ENCODE results near the gene YES1.
A peak's percentile ranks its signal among the peaks of the same experiment; 100 is the strongest.

YES1 gene

DNA sequence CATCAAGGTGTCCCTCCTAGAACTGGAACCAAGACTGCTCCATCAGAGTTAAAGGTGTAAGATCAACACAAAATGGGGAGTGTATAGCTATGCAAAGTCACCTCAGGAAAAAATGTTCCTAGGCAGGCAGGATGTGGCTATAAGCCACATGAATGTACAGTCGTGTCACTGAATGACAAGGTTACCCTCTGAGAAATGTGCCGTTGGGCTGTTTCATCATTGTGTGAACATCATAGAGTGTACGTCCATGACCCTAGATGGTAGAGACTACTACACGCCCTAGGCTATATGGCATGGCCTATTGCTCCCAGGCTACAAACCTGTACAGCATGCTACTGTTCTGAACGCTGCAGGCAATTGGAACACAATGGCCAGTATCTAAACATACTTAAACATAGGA is 130.1 kb downstream of the YES1 start:
- DNase-seq, result no peak

DNA sequence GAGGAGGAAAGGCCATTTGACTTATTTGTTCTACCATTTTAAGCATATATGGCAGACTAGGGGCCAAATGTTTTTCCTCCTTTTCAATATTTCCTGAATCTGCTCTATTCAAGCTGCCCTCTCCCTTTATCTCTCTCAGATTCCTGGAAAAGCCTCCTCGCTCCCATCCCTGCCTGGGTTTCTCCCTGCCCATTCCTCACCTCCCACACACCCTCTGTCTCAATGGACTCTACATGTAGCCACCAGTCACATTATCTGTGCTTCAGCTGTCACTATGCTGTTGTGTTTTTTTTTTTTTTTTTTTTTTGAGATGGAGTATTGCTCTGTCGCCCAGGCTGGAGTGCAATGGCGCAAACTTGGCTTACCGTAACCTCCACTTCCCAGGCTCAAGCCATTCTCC is 131.7 kb downstream of the YES1 start:
- DNase-seq, result no peak

- no peak for DNase-seq
Measured at GRCh38 chr18:679516-679915, 132.5 kb downstream of the YES1 start.

DNA sequence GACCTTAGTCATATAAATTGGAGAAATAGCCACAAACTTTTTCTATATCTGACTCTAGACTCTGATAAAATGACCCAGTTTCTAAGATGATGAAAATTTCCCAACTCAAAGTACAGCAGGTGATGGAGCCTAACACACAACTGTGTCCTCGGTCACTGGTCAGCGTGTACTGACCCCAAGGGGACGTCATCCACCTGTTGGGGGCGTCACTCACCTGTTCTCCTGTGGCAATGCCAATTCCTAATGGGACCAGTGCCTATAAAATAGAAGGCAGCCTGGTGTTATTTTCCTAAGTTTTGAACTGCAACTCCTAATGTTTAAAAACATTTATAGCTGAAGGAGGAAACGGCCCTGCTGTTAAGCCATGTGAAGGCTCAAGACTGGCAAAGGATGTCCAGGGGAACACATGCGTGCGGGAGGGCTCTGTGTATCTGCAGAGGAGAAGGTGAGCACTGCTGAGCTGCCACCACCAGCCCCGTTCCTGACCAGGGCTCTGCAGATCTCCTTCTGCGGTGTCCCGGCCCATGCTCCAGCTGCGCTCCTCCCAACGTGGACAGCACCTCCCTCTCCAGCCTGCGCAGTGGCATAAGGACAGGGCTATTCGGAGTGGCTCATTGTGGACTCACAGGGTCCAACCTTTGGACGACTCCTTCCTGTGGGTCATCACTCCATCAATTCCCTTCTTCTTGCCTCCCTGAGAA is 133.4 kb downstream of the YES1 start:
- no peak for DNase-seq

- DNase-seq, result peak in 1 of 2 donors; percentile 15
Measured at GRCh38 chr18:677951-678381, 134.1 kb downstream of the YES1 start.

- DNase-seq, result no peak
Measured at GRCh38 chr18:677145-677544, 134.9 kb downstream of the YES1 start.

DNA sequence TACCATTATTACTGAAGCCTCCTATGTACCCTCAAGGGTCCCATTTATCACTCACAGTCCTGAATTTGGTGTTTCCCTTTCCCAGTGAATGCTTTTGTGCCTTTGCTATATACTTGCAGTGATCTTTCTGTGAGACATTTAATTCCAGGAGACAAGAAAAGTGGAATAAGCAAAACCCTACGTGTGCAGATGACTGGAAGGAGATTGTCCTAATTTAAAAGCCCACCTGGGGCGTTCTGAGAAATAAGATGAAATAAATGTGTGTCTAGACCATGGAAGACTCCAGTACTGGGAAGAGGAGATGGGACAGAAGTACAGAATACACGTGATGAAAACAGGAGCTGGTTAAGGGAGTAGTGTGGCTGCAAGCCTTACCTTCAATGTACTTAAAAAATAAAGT is 135.3 kb downstream of the YES1 start:
- no peak for DNase-seq

DNA sequence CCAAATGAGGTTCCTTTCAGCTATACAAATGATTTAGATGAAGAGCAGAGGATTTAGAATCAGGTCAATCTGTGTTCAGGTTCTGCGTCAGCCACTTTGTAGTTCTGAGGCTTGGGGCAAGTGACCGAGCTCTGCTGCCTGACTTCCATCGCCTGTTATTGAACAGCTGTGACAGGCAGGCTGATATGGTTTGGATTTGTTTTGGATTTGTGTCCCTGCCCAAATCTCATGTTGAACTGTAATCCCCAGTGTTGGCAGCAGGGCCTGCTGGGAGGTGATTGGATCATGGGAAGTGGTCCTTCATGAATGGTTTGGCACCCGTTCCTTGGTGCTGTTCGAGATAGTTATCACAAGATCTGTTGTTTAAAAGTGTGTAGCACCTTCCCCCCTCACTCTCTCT is 136.0 kb downstream of the YES1 start:
- no peak for DNase-seq

- no peak for DNase-seq
Measured at GRCh38 chr18:675307-675706, 136.7 kb downstream of the YES1 start.

DNA sequence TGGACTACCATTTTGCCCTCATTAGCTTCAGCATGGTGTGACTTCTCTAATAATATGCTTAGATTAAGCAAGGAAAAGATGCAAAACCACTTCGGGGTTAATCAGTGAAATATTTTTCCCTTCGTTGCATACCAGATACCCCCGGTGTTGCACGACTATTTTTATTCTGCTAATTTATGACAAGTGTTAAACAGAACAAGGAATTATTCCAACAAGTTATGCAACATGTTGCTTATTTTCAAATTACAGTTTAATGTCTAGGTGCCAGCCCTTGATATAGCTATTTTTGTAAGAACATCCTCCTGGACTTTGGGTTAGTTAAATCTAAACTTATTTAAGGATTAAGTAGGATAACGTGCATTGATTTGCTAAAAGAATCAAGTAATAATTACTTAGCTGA is 138.3 kb downstream of the YES1 start:
- DNase-seq, result no peak

DNA sequence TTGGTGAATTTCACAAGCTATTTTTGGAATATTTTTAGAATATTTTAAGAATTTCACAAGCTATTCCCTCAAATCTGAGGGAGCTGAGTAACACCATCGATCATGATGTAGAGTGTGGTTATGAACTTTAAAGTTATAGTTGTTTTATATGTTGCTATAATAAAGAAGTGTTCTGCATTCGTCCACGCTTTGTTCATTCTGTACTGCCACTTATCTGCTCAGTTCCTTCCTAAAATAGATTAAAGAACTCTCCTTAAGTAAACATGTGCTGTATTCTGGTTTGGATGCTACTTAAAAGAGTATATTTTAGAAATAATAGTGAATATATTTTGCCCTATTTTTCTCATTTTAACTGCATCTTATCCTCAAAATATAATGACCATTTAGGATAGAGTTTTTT is 138.7 kb downstream of the YES1 start:
- no peak for DNase-seq
